Measurements from ENCODE around the gene PID1. TPM values are rescaled to one million over a fixed set of nuclear protein-coding genes. Genes with fewer than 3 reads are reported as not detected.
A peak's percentile ranks its signal among the peaks of the same experiment; 100 is the strongest.

Gene PID1
- total RNA-seq, 4 donors from 2014 or later: 9.5 to 28.5 (median 21.2) TPM

DNA sequence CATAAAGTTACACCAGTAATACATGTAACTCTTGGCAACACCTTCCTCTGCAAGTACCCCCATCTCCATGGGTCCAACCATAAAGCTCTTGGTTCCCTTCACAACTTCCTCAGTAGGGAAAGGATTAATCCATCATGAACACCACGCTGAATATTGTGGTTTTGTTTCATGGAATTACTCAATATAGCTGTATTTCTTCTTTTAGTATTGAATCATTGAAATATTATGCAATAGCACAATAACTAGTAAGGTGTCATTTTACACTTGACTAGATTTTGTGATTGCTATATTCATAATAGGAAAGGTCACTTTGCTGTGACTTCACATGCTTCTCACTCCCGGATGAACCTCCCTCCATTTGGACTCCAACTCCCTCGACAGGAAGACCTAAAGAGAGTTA, 29.7 kb upstream of the PID1 start:
- no peak for DNase-seq (ENCODE audit: low spot score in 2 of 2)
- H3K4me3 ChIP-seq (ENCODE audit: low read depth, poor library complexity, severe bottlenecking): no peak overlapping the region
- TF ChIP-seq CTCF (IDR thresholded peaks at IDR 0.05) (no peak), POLR2A (IDR thresholded peaks at IDR 0.05) (no peak)
- WGBS, 2 donors: 42 to 50% methylated on average over 3 of the region's 3 CpGs
- intact Hi-C loops (cut with DNase I; ENCODE audit: low total_unique reads): no loop called here

- intact Hi-C loops (cut with DNase I; ENCODE audit: low total_unique reads): no loop called here
- 0 to 44% methylated on average over 1 of the region's 1 CpG for WGBS, 2 donors
These were observed 29.3 kb upstream of the PID1 start for GRCh38 chr2:229300371-229300770.

DNA sequence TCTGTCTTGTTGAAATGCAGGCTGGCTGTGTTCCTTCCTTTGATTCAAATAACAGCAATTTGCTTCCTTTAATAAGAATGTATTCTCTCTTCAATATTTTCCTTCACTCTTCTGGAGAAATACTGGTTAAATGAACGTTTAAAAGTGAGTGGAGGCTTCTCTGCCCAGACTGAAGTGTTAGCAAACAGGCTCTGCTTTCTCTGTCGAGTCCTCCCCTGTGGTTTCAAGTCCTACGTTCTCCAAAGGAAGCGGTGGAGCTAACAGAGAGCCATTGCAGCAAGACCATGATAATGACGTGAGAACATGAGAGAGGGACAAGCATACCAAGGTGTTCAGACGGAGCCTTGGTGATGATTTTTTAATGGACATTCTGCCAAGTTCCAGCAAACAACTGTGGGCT, 26.2 kb upstream of the PID1 start:
- 31 to 41% methylated on average over 6 of the region's 6 CpGs for WGBS, 2 donors
- TF ChIP-seq CTCF (IDR thresholded peaks at IDR 0.05): no peak
- TF ChIP-seq POLR2A (IDR thresholded peaks at IDR 0.05): no peak
- no peak overlapping the region for H3K4me3 ChIP-seq (ENCODE audit: low read depth, poor library complexity, severe bottlenecking)
- no peak for DNase-seq (ENCODE audit: low spot score in 2 of 2)
- intact Hi-C loops (cut with DNase I; ENCODE audit: low total_unique reads): no loop called here

More at GRCh38 chr2:229300371-229300770, 29.3 kb upstream of the PID1 start:
- DNase-seq (ENCODE audit: low spot score in 2 of 2): no peak
- TF ChIP-seq CTCF (IDR thresholded peaks at IDR 0.05): no peak
- TF ChIP-seq POLR2A (IDR thresholded peaks at IDR 0.05): no peak
- H3K4me3 ChIP-seq (ENCODE audit: low read depth, poor library complexity, severe bottlenecking): no peak overlapping the region

GRCh38 chr2:229296536-229296935, 25.4 kb upstream of the PID1 start:
- peak in 1 of 2 donors; percentile 89 for DNase-seq (ENCODE audit: low spot score in 2 of 2)
- 29 to 37% methylated on average over 3 of the region's 3 CpGs for WGBS, 2 donors
- no peak for TF ChIP-seq CTCF (IDR thresholded peaks at IDR 0.05)
- TF ChIP-seq POLR2A (IDR thresholded peaks at IDR 0.05): no peak
- H3K4me3 ChIP-seq (ENCODE audit: low read depth, poor library complexity, severe bottlenecking): no peak overlapping the region
- intact Hi-C loops (cut with DNase I; ENCODE audit: low total_unique reads): no loop called here

DNA sequence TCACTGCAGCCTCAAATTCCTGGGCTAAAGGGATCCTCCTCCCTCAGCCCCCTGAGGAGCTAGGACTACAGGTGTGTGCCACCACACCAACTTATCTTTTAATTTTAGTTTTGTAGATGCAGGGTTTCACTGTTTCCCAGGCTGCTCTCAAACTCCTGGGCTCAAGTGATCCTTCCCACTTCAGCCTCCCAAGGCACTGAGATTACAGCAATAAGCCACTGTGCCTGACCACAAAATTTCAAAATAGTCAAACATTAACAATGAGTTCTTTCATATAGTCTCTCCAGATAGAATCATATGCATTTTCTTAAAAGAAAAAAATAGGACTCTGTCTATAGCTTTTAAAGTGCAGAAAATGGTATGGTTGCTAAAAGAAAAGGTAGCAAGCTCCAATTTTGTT, 24.9 kb upstream of the PID1 start:
- TF ChIP-seq CTCF (IDR thresholded peaks at IDR 0.05) (no peak), POLR2A (IDR thresholded peaks at IDR 0.05) (no peak)
- intact Hi-C loops (cut with DNase I; ENCODE audit: low total_unique reads): no loop called here
- no peak for DNase-seq (ENCODE audit: low spot score in 2 of 2)
- no peak overlapping the region for H3K4me3 ChIP-seq (ENCODE audit: low read depth, poor library complexity, severe bottlenecking)

GRCh38 chr2:229287823-229288222, 16.7 kb upstream of the PID1 start:
- intact Hi-C loops (cut with DNase I; ENCODE audit: low total_unique reads): no loop called here
- 66 to 81% methylated on average over 1 of the region's 1 CpG for WGBS, 2 donors
- no peak for DNase-seq (ENCODE audit: low spot score in 2 of 2)
- TF ChIP-seq CTCF (IDR thresholded peaks at IDR 0.05): no peak
- TF ChIP-seq POLR2A (IDR thresholded peaks at IDR 0.05): no peak
- H3K4me3 ChIP-seq (ENCODE audit: low read depth, poor library complexity, severe bottlenecking): no peak overlapping the region

Measured in lower leg skin (tissue), 4 donors.